Stimulated activated naive CD8-positive, alpha-beta T cell treated with anti-CD3 and anti-CD28 coated beads, Interleukin-15, Interleukin-2, amounts not matched to agents 100 ng/mL and 50 ng/mL, for 24 hours (primary cell): ENCODE results near the gene CSF1.

Source experiments
- H3K27ac Mint-ChIP-seq: one replicate; pipeline ENCODE4 v1.8.0; 2021; ENCODE audit warnings: mild to moderate bottlenecking, mixed read lengths
- H3K27me3 Mint-ChIP-seq: one replicate; pipeline ENCODE4 v1.8.0; 2021; ENCODE audit warnings: mixed read lengths
- H3K36me3 Mint-ChIP-seq: one replicate; pipeline ENCODE4 v1.8.0; 2021; ENCODE audit warnings: low read depth, mixed read lengths
- H3K4me1 Mint-ChIP-seq: one replicate; pipeline ENCODE4 v1.8.0; 2021; ENCODE audit warnings: low read depth, mixed read lengths
- H3K4me3 Mint-ChIP-seq: one replicate; pipeline ENCODE4 v1.8.0; 2021; ENCODE audit warnings: mild to moderate bottlenecking, mixed read lengths
- H3K9me3 Mint-ChIP-seq: one replicate; pipeline ENCODE4 v1.8.0; 2021; ENCODE audit warnings: mixed read lengths

CSF1 gene

DNA sequence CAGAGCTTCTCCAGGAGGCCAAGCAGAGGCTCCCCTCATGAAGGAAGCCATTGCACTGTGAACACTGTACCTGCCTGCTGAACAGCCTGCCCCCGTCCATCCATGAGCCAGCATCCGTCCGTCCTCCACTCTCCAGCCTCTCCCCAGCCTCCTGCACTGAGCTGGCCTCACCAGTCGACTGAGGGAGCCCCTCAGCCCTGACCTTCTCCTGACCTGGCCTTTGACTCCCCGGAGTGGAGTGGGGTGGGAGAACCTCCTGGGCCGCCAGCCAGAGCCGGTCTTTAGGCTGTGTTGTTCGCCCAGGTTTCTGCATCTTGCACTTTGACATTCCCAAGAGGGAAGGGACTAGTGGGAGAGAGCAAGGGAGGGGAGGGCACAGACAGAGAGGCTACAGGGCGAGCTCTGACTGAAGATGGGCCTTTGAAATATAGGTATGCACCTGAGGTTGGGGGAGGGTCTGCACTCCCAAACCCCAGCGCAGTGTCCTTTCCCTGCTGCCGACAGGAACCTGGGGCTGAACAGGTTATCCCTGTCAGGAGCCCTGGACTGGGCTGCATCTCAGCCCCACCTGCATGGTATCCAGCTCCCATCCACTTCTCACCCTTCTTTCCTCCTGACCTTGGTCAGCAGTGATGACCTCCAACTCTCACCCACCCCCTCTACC, 19.1 kb downstream of the CSF1 start:
- Mint-ChIP-seq H3K27me3 (no peaks in the 10 kb centered on the region), H3K36me3 (peaks cover 41% of the 10 kb centered on the region), H3K27ac (no peak overlapping the region), H3K4me3 (no peak overlapping the region), H3K4me1 (peaks cover 7% of the 10 kb centered on the region), H3K9me3 (no peaks in the 10 kb centered on the region)

DNA sequence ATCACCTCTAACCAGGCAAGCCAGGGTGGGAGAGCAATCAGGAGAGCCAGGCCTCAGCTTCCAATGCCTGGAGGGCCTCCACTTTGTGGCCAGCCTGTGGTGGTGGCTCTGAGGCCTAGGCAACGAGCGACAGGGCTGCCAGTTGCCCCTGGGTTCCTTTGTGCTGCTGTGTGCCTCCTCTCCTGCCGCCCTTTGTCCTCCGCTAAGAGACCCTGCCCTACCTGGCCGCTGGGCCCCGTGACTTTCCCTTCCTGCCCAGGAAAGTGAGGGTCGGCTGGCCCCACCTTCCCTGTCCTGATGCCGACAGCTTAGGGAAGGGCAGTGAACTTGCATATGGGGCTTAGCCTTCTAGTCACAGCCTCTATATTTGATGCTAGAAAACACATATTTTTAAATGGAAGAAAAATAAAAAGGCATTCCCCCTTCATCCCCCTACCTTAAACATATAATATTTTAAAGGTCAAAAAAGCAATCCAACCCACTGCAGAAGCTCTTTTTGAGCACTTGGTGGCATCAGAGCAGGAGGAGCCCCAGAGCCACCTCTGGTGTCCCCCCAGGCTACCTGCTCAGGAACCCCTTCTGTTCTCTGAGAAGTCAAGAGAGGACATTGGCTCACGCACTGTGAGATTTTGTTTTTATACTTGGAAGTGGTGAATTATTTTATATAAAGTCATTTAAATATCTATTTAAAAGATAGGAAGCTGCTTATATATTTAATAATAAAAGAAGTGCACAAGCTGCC, 19.8 kb downstream of the CSF1 start:
- Mint-ChIP-seq H3K27ac (no peak overlapping the region), H3K36me3 (peaks cover 33% of the 10 kb centered on the region)

DNA sequence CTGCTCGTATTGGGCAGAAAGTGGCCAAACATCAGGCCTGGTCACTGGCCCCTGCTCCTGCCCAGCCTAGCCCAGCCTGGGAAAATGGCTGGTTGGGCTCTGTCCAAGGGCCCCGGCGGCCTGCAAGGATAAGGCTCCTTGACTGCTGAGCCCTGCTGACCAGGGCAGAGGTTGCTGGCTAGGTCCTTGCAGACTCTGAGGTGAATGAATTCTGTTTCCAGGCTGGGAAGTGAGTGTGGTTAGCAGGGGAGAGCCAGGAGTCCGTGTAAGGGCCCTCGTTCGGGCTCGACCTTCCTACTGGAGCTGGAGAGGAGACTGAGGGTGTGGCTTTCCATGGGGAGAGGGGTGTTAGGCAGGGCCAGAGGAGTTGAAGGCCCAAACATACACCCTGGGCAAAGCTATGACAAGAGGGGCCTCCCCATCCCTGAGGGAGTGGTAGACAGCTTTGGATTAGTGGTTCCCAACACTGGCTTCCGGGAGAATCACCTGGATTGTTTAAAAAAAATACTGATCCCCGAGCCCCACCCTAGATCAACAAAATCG, 20.6 kb downstream of the CSF1 start:
- H3K4me1 Mint-ChIP-seq, result peaks cover 7% of the 10 kb centered on the region

More for the DNA sequence above, 19.8 kb downstream of the CSF1 start:
- Mint-ChIP-seq H3K4me1 (peaks cover 7% of the 10 kb centered on the region), H3K4me3 (no peak overlapping the region), H3K27me3 (no peaks in the 10 kb centered on the region), H3K9me3 (no peaks in the 10 kb centered on the region)

DNA sequence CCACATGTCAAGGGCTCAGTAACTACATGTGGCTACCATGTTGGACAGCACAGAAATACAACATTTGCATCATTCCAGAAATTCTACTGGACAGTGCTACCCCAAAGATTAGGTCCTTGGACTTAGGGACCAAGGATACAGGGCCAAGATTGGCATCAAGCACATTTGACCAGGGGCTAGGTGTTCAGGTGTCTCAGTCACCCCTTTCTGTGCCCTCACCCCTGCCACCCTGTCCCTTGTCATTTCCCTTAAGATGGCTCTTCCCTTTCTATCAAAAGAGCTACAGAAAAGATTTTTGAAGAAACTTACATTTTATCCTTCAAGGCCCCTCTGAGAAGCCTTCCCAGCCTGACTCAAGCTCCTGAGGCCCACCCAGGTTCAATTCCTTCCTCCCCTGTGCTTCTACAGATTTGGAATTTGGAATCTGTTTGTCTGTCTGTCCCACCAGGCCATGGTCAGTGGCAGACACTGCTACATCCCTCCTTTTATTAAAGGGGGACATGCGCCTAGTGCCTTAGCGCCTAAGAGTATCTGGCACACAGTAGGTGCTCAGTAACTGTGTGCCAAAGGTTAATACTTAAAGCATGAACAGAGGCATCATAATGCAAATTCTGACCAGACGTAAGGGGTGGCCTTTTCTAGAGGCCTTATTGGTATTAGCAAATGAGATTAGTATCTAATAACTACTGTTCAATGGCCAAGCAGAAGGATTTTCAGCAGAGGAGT, 21.4 kb downstream of the CSF1 start:
- Mint-ChIP-seq H3K4me3 (no peak overlapping the region), H3K9me3 (peaks cover 4% of the 10 kb centered on the region), H3K36me3 (peaks cover 17% of the 10 kb centered on the region), H3K4me1 (peaks cover 7% of the 10 kb centered on the region), H3K27ac (no peak overlapping the region), H3K27me3 (no peaks in the 10 kb centered on the region)

More for the DNA sequence above, 20.6 kb downstream of the CSF1 start:
- H3K9me3 Mint-ChIP-seq, result no peaks in the 10 kb centered on the region
- H3K36me3 Mint-ChIP-seq, result peaks cover 25% of the 10 kb centered on the region
- H3K4me3 Mint-ChIP-seq, result no peak overlapping the region
- no peak overlapping the region for H3K27ac Mint-ChIP-seq
- H3K27me3 Mint-ChIP-seq, result no peaks in the 10 kb centered on the region

DNA sequence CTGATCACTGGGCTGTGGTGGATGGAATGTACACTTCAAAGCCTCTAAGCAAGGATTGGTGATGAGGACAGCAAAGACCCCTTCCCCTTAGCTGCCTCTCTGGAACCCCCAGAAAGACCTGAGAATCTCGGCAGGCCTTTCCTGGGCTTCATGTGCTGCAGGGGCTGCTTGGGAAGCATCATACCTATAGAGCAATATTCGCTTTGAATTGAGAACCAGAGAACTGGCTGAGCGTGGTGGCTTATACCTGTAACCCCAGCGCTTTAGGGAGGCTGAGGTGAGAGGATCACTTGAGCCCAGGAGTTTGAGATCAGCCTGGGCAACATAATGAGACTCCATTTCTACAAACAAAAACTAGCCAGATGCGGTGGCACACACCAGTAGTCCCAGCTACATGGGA, 22.0 kb downstream of the CSF1 start:
- H3K9me3 Mint-ChIP-seq, result peaks cover 6% of the 10 kb centered on the region
- H3K4me3 Mint-ChIP-seq, result no peak overlapping the region
- H3K27me3 Mint-ChIP-seq, result peaks cover 2% of the 10 kb centered on the region
- peaks cover 7% of the 10 kb centered on the region for H3K4me1 Mint-ChIP-seq
- no peak overlapping the region for H3K27ac Mint-ChIP-seq
- H3K36me3 Mint-ChIP-seq, result peaks cover 13% of the 10 kb centered on the region

DNA sequence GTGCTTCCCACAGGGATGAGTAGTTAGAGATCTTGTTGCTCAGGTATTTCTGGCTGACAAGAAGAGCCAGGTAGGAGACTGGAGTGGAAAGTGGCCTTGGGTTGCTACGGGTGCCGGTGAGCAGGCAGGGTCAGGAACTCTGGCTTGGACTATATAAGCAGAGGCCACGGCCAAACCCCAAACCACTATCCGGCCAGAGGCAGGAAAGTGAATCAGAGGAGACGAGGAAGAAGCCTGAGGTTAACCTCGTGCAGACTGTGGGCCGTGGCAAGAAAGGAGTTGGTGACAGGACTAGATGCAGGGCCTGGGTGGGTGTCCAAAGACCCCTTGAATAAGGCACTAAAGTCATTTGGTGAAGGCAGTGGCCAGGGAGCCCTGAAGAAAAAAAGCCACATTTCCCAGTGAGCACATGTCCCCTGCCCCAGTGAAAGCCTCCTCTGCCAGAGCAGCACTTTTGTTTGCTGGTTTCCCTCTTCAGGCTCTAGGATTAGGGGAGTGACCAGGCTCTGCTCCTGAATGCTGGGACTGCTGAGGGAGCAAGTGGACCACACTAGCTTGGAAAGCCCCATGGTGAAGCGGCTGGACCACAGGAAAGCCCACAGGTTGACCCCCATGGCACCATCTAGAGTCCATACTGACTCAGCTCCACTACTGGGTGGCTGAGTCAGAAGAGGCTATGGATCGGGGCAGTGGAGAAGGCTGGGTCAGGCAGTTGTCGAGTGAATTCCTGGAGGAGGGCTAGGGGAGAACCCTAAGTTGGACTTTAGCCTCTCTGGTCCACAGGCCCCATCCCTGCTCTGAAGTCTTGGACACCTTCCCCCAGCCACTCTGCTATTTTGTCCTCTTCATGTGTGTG, 23.4 kb downstream of the CSF1 start:
- peaks cover 3% of the 10 kb centered on the region for H3K27me3 Mint-ChIP-seq
- peaks cover 9% of the 10 kb centered on the region for H3K9me3 Mint-ChIP-seq
- peaks cover 12% of the 10 kb centered on the region for H3K36me3 Mint-ChIP-seq
- H3K4me3 Mint-ChIP-seq, result no peak overlapping the region
- peaks cover 7% of the 10 kb centered on the region for H3K4me1 Mint-ChIP-seq
- no peak overlapping the region for H3K27ac Mint-ChIP-seq

DNA sequence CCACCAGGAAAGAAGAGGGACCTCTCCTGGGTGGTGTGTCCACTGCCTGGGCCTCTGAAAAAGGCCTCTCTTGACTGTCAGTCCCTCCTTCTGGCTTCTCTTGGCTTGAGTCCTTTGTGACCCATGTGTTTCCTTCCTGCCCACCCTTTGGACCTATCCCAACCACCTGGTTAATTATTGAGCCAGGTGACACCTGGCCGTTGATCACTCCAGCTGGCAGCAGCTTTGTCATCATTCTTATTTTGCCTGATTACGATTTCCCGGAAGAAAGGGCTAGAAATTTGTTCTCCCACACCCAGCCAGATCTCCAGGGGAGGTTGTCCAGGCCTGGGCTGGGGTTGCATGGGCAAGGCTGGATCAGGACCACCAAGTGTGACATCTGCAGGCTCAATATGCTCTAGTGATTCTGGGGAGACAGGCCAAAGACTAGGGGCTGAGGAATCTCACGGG, 24.8 kb downstream of the CSF1 start:
- Mint-ChIP-seq H3K4me3 (no peak overlapping the region), H3K4me1 (peaks cover 7% of the 10 kb centered on the region), H3K36me3 (peaks cover 3% of the 10 kb centered on the region), H3K27me3 (peaks cover 3% of the 10 kb centered on the region), H3K27ac (no peak overlapping the region), H3K9me3 (peaks cover 9% of the 10 kb centered on the region)

DNA sequence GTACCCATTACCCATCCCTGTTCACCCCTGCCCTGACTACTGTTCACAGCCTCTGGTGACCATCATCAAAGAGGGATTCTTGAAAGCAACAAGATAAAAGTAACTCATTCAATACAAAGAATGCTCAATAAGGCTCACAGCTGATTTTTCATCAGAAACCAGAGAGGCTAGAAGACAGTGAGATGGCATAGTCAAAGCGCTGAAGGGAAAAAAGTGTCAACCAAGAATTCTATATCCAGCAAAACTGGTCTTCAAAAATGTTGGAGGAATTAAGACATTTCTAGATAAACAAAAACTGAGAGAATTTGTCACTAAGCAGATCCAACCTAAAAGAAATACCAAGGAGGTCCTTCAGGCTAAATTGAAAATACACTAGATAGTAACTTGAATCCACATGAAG, 27.1 kb downstream of the CSF1 start:
- Mint-ChIP-seq H3K4me3 (no peak overlapping the region), H3K36me3 (no peaks in the 10 kb centered on the region), H3K4me1 (peaks cover 7% of the 10 kb centered on the region), H3K9me3 (peaks cover 9% of the 10 kb centered on the region), H3K27ac (no peak overlapping the region), H3K27me3 (peaks cover 3% of the 10 kb centered on the region)

DNA sequence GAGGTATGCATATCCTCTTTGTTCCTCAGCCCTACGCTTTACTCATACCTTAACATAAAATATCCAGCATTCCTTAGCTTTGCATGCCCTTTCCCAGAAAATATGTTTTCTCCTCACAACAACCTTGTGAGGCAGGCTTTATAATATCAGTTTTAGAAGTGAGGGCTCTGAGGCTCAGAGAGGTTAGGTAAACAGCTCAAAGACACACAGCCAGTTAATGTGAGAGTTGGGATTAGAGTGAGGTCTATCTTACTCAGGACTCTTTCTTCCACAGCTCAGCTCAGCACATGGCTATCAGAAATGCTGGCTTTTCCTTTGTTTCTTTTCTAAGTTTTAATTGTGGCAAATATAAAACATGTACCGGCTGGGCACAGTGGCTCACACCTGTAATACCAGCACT, 27.9 kb downstream of the CSF1 start:
- Mint-ChIP-seq H3K36me3 (no peaks in the 10 kb centered on the region), H3K27me3 (peaks cover 3% of the 10 kb centered on the region), H3K4me1 (peaks cover 7% of the 10 kb centered on the region), H3K4me3 (no peak overlapping the region), H3K27ac (no peak overlapping the region), H3K9me3 (peaks cover 9% of the 10 kb centered on the region)

DNA sequence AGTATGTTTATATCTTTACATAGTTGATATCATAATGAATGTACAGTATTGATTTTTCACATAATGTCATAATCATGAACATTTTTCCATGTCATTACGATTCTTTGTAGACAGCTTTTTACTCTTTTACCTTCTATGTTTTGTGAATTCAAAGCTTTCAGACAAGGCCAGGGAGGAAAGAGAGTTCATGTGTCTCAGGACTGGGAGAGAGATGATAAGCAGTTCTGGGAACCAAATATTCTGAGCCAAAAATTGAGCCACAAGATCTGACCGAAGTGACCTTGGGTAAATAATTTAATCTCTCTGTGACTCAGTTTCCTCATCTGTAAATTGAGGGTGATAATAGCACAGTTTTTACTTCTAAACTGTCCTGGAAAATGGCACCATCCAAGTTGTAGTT, 31.8 kb downstream of the CSF1 start:
- Mint-ChIP-seq H3K27ac (no peak overlapping the region), H3K36me3 (no peaks in the 10 kb centered on the region), H3K9me3 (peaks cover 5% of the 10 kb centered on the region), H3K4me3 (no peak overlapping the region), H3K27me3 (peaks cover 3% of the 10 kb centered on the region), H3K4me1 (peaks cover 4% of the 10 kb centered on the region)

DNA sequence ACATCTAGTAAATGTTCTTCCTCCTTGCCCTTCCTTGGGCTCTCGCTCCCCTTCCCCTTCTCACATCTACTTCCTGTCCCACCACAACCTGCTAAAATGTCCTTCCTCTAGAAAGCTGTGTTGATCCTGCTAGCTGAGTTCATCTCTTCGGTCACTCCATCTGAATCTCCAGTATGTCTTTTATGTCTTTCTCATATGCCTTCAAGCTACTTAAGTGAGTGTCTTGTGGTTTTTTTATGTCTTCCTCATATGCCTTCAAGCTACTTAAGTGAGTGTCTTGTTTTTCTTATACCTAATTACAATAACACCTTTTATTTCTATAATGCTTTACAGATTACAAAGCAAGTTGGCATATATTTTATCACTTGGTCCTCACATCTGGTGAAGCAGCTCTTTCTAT, 33.9 kb downstream of the CSF1 start:
- no peak overlapping the region for H3K27ac Mint-ChIP-seq
- H3K4me1 Mint-ChIP-seq, result peaks cover 10% of the 10 kb centered on the region
- H3K27me3 Mint-ChIP-seq, result no peaks in the 10 kb centered on the region
- no peaks in the 10 kb centered on the region for H3K36me3 Mint-ChIP-seq
- H3K9me3 Mint-ChIP-seq, result no peaks in the 10 kb centered on the region
- H3K4me3 Mint-ChIP-seq, result no peak overlapping the region

DNA sequence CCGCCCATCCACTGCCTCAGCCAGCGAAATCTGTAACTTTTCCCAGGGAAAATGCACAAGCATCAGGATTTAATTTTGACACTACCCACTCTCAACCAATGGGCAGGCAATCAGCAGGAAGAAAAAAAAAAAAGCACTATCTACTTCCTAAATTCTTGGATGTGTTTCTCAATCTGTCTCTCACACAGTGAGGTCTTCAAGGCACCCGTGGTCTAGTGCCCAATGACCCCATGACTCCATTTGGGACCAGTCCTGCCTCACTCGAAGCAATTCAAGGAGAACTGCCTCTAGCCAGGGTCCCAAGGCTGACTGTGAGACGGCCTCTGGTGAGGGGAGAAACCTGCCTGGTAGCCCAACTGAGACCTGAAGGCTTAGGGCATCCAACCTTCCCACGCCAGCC, 35.9 kb downstream of the CSF1 start:
- Mint-ChIP-seq H3K4me1 (peaks cover 10% of the 10 kb centered on the region), H3K9me3 (no peaks in the 10 kb centered on the region), H3K4me3 (no peak overlapping the region), H3K27ac (no peak overlapping the region), H3K36me3 (no peaks in the 10 kb centered on the region), H3K27me3 (no peaks in the 10 kb centered on the region)

DNA sequence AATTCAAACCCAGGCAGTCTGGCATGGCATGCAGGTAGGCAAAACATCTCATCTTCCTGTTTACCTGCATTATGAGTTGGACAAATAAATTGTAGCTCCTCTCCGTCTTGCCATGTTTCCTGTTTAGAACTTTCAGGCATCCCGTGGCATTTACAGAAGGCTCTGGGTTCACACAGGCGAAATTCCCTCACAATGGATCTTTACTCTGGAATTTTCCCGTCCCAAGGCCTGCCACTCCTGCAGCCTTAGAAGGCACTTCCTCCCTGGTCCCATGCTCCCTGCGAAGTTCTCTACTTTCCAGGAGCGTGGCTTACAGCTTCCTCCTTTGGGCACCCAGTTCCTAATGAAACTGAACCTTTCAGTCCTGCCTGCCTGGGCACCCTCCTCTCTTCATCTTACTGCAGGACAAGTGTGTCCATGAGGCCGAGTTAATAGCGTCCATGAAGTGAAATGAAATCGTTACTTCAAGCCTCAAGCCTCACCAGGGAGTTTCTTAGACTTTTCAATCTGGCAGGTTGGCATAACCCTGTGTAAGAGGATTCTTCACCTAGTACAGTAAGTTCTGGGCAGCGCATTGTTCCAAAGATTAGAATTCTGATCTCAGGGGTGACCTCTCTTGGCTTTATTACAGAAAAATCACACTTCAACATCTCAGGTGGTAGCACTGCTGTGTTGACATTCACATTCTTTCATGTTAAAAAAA, 37.1 kb downstream of the CSF1 start:
- Mint-ChIP-seq H3K4me3 (no peak overlapping the region), H3K4me1 (peaks cover 10% of the 10 kb centered on the region), H3K27ac (no peak overlapping the region), H3K27me3 (no peaks in the 10 kb centered on the region), H3K36me3 (no peaks in the 10 kb centered on the region), H3K9me3 (no peaks in the 10 kb centered on the region)

DNA sequence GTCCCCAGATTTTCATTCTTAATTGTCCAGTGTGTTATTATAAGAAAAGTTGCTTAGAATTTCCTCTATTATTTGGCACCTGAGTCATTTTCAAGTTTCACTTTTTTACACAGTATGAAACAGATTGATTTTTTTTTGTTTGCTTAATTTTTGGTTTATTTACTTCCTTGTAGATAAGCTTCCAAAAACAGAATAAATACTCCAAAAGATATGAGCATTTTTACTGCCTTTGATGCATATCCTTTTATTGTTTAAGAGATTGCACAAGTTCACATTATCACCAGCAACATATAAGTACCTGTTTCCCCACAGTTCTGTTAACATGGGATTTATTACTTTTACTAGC, 37.6 kb downstream of the CSF1 start:
- Mint-ChIP-seq H3K4me1 (peaks cover 10% of the 10 kb centered on the region), H3K36me3 (no peaks in the 10 kb centered on the region), H3K4me3 (no peak overlapping the region), H3K9me3 (no peaks in the 10 kb centered on the region), H3K27ac (no peak overlapping the region), H3K27me3 (no peaks in the 10 kb centered on the region)
